CD4-positive, alpha-beta T cell treated with Interferon alpha-2 for 1 hour (primary cell): Measurements from ENCODE around the gene DCAF6.
A peak's percentile ranks its signal among the peaks of the same experiment; 100 is the strongest.

ENCODE experiments used
- DNase-seq, 2 donors: peaks; one replicate each; pipeline ENCODE4 v3.0.0-alpha.2; 2020 to 2022

Gene DCAF6

DNA sequence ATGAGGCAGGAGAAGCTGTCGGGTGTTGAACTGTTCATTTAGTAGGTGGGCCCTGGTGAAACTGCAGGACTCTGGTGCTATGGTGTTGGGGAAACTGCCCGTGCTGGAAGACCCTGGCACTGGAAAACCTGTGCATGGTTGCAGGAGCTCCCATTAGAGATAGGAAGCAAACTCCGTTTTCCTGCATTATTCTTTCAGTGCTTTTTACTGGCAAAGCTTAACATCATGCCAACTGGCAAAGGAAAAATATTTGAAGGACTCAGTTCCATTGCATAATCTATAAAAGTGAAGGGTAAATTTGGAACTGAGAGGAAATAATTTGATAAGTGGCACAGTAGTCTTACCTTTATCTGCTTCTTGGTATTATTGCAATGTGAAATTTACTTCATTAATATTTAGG, 32.1 kb downstream of the DCAF6 start:
- no peak for DNase-seq

DNA sequence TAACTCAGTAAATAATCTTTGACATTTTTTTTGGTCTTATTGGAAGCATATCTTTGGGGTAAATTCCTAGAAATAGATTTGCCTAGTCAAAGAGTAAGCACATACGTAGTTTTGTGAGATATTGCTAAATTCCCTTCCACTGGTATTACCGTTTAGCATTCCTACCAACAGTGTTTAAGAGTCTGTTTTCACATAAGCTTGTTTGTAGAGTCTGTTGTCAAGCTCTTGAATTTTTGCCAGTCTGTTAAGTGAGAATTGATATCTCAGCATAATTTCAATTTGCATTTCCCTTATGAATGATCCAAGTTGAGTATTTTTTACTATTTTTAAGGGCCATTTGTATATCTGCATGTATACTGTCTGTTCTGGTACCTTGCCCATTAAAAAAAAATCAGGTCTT, 37.3 kb downstream of the DCAF6 start:
- DNase-seq: no peak

DNA sequence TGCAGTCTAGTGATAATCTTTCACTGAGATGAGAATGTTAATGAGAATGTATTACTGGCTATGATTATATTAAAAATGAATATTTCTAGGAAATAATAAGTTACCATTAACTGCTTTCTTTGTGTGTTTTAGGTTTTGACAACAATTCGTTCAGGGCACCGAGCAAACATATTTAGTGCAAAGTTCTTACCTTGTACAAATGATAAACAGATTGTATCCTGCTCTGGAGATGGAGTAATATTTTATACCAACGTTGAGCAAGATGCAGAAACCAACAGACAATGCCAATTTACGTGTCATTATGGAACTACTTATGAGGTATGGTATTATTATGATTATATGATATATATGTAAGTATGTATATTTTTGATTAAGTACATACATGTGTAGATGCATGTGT, 38.2 kb downstream of the DCAF6 start:
- no peak for DNase-seq

DNA sequence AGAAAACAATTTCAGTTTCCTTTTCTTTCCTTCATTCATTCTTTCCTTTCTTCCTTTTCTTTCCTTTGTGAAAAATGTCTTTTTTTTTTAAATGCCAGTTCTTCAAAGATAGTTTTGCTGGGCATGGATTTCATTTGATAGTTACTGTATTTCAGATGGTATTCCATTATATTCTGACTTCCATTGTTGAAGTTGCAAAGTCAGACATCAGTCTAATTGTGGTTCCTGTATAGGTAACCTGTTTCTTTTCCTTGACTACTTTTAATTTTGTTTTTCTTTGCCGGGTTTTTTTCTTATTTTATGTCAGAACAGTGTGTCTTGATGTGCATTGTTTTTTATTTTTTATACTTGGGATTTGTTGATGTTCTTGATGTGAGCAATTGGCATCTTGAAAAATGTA, 40.8 kb downstream of the DCAF6 start:
- no peak for DNase-seq

DNA sequence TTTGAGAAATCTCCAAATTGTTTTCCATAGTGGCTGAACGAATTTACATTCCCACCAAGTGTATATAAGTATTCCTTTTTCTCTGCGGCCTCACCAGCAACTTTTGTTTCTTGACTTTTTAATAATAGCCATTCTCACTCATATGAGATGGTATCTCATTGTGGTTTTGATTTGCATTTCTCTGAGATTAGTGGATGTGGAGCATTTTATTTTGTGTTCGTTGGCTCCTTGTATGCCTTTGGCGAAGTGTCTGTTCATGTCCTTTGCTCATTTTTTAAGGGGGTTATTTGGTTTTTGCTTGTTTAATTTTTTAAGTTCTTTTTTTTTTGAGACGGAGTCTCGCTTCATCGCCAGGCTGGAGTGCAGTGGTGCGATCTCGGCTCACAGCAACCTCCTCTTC, 45.5 kb downstream of the DCAF6 start:
- DNase-seq: no peak

DNA sequence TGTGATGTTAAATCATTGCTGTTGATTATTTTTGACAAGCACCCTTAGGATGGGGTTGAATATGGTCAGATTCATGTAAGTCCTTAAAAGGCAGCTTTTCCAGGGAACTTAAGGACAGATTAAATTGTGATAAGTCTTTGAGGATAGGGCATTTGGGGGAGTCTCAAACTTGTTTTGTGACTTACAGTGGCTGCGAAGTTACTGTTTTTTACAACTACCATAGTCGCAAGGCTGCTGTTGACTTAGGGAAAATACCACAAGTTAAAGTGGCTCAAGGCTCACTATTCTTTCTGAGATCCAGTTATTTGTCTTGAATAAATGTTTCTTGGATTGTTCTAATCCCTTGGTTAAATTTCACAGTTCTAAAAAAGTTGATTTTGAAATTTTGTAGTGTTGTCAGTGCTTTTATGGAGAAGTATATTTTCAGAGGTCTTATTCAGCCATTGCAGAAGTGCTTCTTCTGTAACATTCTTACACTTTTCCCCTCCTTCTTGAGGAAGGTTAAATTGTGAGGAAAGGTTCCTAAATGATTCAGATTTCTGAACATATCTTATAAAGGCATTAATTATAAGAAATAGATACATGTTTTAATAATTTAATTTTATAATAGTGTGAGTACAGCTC, 47.4 kb downstream of the DCAF6 start:
- DNase-seq: no peak

DNA sequence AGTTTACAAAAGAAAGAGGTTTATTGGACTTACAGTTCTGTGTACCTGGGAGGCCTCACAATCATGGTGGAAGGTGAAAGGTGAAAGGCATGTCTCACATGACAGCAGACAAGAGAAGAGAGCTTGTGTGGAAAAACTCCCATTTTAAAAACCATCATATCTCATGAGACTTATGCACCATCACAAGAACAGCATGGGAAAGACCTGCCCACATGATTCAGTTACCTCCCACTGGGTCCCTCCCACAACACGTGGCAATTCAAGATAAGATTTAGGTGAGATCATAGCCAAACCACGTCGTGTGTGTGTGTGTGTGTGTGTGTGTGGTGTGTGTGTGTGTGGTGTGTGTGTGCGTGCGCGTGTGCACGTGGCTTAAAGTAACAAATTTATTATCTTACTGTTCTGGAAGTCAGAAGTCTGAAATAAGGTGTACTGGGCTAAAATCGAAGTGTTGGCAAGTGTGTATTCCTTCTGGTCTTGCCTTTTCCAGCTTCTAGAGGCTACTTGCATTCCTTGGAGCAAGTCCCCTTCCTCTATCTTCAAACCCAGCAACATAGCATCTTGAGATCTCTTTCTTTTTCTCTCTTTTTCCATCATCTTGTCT, 48.5 kb downstream of the DCAF6 start:
- DNase-seq: peak in 1 of 2 donors; percentile 0

DNA sequence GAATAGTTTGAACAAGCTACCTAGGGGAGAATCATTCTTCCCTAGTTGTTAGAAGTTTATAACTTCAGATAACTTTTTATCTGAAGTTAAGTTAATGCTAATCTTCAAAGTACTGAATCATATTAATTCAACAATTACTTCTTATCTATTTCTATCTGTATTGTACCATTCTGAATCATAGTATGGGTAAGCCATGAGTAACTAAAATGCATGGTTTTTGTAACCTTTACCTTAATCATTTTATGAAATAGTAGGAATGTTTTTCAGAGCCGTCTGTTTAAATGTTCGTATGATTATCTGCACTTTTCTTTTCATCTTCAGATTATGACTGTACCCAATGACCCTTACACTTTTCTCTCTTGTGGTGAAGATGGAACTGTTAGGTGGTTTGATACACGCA, 50.7 kb downstream of the DCAF6 start:
- no peak for DNase-seq

DNA sequence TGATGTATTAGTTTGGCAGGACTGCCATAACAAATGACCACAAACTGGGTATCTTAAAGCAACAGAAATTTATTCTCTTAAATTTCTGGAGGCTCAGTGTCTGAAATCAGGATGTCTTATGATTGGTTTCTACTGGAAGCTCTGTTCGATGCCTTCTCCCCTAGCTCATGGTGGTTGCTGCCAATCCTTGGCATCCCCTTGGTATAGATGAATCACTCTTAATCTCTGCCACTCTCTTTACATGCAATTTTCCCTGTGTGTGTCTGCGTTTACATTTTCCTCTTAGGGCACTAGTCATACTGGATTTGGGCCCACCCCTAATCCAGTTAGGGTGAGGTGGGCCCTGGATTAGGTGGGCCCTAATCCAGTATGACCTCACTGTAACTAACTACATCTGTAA, 55.1 kb downstream of the DCAF6 start:
- no peak for DNase-seq

DNA sequence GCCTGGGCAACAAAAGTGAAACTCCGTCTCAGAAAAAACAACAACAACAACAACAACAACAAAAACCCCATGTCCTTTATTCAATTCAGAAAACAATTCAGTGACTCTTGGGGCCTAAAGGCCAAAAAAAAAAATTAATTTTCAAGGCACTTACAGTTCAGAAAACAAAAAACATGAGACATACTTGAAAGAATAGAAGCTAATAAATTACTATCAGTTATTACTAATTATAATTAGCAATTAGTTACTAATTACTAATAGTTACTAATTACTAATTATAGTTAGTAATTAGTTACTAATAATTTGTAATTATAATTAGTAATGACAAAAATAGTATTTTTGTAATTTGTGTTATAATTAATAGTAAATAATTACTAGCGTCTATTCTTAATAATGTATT, 57.2 kb downstream of the DCAF6 start:
- DNase-seq: no peak

DNA sequence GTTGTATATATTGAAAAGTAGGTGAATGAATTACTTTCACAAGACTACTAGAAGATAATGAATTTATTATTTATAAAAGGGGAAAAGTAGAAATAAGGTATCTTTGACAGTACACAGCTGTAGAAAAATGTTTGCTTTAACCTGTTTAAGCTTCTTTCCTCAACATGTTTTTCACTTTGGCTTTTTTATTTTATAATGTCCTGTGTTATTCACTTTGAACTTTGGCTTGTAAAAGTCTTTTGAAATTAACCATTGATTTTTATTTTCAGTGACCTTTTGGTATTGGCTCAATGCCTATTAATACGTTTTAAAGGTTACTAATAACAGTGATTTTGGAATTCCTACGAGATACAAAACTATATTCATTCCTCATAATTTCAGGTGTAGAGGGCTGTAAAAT, 58.1 kb downstream of the DCAF6 start:
- no peak for DNase-seq

DNA sequence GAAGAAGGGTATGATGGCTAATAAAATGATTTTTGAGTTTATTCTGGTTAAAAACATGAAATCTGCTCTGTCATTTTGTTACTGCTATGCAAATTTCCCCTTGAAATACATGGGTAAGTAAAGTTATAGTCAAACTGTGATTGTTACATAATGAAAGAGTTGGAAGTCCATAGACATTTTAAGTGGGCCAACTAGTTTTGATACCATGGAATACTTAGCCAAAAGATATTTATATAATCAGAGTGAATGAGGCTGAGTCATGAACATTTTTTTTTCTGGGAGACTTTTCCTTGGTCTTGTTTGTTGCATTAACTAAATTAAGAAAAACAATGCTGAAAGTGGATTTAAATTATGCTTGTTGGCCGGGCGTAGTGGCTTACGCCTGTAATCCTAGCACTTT, 58.6 kb downstream of the DCAF6 start:
- no peak for DNase-seq

DNA sequence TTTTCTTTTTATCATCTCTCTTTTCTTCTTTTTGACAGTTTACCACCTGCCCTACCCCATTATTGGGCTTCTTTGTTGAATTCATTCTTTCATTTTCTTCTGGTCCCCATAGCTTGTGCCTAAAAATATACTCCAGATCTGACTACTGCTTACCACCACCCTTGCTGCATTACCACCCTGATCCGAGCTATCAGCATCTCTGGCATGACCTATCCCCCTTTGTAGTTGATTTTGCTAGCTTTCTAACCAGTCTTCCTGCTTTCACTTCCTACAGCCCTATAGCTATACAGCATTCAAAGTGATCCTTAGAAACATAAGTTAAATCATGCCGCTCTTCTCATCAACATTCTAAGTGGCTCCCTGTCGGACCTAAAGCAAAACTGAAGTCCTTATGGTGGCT, 59.8 kb downstream of the DCAF6 start:
- no peak for DNase-seq

DNA sequence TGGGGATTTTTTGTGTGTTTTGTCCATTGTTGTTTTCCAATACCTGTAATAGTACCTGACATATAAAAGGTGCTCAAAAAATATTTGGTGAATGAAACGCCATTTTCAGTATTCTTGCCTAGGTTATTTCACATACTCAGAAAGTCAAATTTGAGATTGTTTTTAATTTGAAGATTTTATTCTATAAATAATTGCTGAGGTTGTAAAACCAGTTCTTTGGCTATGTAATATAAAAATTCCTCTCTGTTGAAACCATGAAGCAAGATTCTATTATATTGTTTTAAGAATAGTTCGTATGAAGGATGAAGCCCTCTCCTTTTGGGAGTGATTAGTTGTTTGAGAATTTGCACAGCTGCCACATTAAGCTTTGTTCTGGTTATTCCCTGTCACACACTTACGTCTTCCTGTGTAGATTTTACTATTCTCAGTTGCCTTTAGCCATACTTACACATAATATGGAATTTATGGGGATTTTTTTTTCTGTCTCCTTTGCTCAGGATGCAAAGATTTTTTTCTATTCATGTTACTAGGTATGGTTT, 60.6 kb downstream of the DCAF6 start:
- DNase-seq: no peak

DNA sequence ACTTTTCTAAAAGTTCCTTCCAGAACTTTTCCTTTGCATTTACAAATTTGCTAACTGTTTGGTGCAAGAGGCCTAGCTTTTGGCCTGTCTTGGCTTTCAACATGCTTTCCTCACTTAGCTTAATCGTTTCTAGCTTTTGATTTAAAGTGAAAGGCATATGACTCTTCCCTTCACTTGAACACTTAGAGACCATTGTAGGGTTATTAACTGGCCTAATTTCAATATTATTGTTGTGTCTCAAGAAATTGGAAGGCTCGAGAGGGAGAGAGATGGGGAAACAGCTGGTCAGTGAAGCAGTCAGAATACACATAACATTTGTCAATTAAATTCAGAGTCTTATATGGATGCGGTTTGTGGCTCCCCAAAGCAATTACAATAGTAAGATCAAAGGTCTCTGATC, 63.4 kb downstream of the DCAF6 start:
- no peak for DNase-seq

DNA sequence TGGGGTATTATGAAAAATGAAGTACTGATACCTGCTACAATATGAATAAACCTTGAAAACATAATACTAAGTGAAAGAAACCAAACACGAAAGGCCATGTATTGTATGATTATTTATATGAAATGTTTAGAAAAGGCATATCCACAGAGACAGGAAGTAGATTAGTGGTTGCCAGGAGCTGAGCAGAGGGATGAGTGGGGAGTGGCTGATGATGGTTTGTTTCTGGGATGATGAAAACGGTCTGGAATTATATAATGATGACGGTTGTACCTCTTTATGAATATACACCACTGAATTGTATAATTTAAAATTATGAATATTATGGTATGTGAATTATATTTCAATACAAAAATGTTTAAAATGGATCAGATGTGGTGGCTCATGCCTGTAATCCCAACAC, 64.2 kb downstream of the DCAF6 start:
- no peak for DNase-seq

DNA sequence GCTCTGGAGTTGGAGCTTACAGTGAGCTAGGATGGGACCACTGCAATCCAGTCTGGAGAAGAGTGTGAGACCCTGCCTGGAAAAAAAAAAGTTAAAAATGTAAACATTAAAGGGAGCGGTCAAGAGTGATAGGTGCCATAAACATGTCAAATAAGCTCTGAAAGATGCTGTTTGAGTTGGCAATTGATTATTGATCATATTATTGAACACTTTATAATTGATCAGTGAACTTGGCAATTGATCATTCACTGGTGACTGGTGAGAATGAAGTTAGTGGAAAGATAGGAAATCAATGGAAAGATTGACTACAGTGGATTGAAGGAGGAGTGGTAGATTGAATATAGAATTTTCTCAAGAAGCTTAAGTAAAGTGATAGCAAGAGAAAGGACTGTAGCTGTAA, 64.7 kb downstream of the DCAF6 start:
- DNase-seq: no peak

DNA sequence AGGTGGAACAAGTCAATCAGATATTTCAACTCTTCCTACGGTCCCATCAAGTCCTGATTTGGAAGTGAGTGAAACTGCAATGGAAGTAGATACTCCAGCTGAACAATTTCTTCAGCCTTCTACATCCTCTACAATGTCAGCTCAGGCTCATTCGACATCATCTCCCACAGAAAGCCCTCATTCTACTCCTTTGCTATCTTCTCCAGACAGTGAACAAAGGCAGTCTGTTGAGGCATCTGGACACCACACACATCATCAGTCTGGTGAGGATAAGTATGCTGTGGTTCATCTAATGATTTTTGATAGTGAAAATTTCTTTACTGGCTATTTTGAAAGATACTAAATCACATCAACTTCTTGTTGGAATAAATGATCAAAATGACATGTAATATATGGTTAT, 68.0 kb downstream of the DCAF6 start:
- no peak for DNase-seq

DNA sequence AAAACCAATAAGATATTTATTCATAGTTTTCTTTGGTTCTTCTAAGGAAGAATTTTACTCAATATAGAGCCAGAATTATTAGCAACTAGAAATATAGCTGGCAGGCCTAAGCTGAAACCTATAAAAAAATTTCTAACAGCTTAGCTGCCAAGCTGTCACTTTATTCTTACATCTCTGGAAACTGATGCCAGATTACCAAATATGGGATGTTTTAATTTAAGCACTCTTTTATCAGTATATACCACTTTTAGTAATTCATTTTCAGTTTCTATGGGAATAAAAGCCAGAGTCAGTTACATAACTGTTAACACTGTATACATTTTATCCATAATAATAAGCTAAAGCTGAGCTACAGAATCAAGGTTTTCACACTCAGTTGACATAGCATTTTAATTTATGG, 69.0 kb downstream of the DCAF6 start:
- no peak for DNase-seq

DNA sequence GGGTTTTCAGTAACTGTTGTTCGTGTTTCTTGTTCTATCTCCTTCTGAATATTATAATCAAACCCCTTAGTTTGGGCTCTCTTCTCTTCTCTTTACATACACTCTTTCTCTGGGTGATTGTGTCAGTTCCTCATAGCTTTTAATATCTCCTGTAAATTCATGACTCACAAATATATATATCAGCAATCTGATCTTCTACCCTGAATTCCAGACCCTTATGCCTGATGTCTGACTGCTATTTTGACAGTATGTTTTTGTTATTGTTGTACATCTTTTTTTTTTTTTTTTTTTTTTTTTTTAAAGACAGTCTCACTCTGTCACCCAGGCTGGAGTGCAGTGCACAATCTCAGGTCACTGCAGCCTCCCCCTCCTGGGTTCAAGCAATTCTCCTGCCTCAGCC, 71.2 kb downstream of the DCAF6 start:
- DNase-seq: no peak

DNA sequence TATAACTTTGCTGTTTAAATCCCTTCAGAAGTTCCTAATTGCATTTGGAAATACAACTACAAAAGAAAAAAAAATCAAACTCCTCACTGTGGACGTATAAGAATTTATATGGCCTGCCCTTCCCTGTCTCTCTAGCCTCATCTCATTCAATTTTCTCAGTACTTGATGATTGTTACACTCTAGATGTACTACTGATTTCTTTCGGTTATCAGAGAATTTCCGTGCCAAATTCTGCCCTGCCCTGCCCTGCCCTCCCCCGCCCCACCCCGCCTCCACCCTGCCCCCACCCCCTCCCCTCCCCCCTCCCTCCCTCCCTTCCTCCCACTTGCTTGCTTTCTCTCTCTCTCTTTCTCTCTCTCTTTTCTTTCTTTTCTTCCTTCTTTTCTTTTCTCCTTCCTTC, 72.1 kb downstream of the DCAF6 start:
- no peak for DNase-seq

DNA sequence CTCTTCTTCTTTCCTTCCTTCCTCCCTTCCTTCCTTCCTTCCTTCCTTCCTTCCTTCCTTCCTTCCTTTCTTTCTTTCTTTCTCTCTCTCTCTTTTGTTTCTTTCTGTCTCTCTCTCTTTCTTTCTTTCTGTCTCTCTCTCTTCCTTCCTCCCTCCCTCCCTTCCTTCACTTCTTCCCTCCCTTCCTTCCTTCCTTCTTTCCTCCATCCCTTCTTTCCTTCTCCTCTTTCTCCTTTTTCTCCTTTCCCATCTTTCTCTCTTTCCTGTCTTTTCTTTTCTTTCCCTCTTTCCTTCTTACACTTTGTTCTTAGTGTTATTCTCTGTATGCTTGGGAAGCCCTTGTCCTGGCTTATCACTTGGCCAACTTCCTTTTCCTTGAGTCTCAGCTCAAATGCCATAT, 72.8 kb downstream of the DCAF6 start:
- DNase-seq: no peak

DNA sequence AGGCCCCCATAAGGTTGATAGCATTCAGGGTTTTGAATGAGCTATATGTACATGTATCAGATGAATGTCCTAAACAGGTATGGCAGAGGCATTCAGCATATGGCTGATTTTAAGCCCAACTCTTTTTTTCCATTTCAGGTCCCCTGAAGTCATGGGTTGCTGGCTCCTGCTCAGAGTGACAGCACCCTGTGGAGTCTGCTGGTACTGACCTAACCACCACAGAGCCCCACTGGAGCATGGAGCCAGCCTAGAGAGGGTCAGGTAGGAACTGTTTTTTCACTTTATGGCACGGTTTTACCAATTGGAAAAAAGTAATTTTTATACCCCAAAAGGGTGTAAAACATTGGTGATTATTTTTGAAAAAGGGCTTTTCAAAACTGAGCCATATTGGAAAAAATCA, 82.9 kb downstream of the DCAF6 start:
- DNase-seq: no peak

DNA sequence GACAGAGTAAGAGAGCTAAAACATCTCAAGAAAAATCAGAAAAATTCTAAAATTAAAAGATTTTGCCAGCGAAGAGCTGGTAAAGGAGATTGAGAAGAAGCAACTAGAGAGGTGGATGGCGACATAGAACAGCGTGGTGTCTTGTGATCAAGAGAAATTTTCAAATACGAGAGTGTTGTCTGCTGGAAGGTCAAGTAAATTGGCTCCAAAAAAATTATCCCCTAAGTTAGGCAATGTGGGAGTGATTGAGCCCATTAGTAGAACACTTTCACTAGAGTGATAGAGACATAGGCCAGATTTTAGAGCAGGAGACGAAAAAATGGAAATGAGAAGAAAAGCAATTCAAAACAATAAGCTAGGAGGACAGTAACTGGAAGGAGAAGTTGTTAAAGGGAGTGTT, 94.7 kb downstream of the DCAF6 start:
- DNase-seq: no peak

DNA sequence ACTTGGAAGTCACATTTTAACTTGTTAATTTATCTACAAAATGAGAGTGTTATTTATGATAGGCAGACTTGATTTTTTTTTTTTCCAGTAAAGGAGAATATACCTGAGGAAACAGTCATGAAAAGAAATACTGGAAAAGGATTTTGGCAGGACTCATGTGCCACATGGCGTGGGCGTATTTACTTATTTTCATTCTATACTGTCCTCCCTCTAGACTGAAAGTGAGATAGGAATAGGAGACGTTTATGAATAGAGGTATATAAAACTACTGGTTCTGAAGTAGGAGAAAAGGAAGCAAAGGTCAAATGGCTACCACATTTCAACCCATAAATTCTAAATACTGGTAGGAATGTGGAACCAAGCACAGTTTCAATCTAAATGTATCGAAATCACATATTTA, 95.1 kb downstream of the DCAF6 start:
- DNase-seq: no peak
